ENCODE measurements around the gene PARD3. TPM values are rescaled to one million over a fixed set of nuclear protein-coding genes. Genes with fewer than 3 reads are reported as not detected.
"Not testable (repeated sequence)": the region's sequence is repeated elsewhere in the genome, so short reads cannot be mapped to it uniquely, and the experiment has no call there.

Gene PARD3
- total RNA-seq, 2 donors from 2014 or later: 31.6 to 41.6 TPM

DNA sequence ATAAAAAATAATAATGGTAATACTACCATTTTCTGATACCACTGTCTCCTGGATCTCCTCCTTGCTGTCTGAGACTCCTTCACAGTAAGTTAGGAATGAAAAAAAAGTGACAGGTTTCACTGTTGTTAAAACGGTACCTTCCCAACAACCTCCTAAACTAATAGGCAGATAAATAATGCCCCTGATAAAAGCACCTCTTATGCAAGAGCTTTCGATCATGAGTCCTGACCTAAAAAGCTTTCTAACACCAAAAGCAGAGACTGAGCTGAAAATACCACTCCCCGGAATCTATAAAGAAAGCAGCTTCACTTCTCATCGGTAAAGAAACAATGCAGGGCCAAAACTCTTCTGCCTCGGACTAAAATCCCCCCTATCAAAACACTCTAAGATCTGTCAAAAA is 14.5 kb downstream of the PARD3 start:
- no peak for DNase-seq (ENCODE audit: low spot score)
- TF ChIP-seq, protein P1, sequence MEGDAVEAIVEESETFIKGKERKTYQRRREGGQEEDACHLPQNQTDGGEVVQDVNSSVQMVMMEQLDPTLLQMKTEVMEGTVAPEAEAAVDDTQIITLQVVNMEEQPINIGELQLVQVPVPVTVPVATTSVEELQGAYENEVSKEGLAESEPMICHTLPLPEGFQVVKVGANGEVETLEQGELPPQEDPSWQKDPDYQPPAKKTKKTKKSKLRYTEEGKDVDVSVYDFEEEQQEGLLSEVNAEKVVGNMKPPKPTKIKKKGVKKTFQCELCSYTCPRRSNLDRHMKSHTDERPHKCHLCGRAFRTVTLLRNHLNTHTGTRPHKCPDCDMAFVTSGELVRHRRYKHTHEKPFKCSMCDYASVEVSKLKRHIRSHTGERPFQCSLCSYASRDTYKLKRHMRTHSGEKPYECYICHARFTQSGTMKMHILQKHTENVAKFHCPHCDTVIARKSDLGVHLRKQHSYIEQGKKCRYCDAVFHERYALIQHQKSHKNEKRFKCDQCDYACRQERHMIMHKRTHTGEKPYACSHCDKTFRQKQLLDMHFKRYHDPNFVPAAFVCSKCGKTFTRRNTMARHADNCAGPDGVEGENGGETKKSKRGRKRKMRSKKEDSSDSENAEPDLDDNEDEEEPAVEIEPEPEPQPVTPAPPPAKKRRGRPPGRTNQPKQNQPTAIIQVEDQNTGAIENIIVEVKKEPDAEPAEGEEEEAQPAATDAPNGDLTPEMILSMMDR (IDR thresholded peaks at IDR 0.05): no peak
- Histone ChIP-seq H3K4me1 (peaks cover 0 to 13% of the 10 kb centered on the region in 2 donors), H3K4me3 (no peak overlapping the region), H3K27ac (no peak overlapping the region), H3K9me3 (no peaks in the 10 kb centered on the region), H3K36me3 (no peaks in the 10 kb centered on the region), H3K27me3 (no peaks in the 10 kb centered on the region)

DNA sequence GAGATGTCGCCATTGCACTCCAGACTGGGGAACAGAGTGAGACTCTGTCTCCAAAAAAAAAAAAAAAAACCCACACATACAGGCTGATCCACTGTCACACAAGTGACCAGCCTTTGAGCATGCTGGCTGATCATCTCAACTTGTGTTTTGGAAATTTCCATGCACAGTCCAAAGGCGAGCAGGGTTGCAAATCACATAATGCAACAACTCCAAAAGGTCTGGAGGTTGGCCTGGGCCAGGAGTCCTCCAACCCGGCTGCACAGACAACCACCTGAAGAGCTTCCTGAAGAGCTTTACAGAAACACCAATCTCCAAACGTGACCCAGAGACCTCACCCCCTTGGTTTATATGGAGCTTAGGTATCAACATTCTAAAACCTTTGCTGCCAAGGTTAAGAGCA is 16.4 kb downstream of the PARD3 start:
- no peaks in the 10 kb centered on the region for H3K9me3 ChIP-seq
- H3K4me3 ChIP-seq: no peak overlapping the region
- DNase-seq (ENCODE audit: low spot score): no peak
- no peaks in the 10 kb centered on the region for H3K27me3 ChIP-seq
- no peaks in the 10 kb centered on the region for H3K36me3 ChIP-seq
- no peak overlapping the region for H3K27ac ChIP-seq
- H3K4me1 ChIP-seq: peaks cover 0 to 13% of the 10 kb centered on the region in 2 donors
- TF ChIP-seq, protein P1 (IDR thresholded peaks at IDR 0.05): no peak

GRCh38 chr10:34797155-34797554 is 17.9 kb downstream of the PARD3 start:
- Histone ChIP-seq H3K36me3 (no peaks in the 10 kb centered on the region), H3K9me3 (no peaks in the 10 kb centered on the region), H3K4me3 (no peak overlapping the region), H3K27me3 (no peaks in the 10 kb centered on the region), H3K4me1 (peaks cover 0 to 13% of the 10 kb centered on the region in 2 donors), H3K27ac (no peak overlapping the region)
- no peak for DNase-seq (ENCODE audit: low spot score)
- TF ChIP-seq, protein P1 (IDR thresholded peaks at IDR 0.05): no peak

- no peak for DNase-seq (ENCODE audit: low spot score)
- Histone ChIP-seq H3K27ac (no peak overlapping the region), H3K4me1 (peaks cover 0 to 10% of the 10 kb centered on the region in 2 donors), H3K27me3 (no peaks in the 10 kb centered on the region), H3K4me3 (no peak overlapping the region), H3K9me3 (no peaks in the 10 kb centered on the region), H3K36me3 (no peaks in the 10 kb centered on the region)
- TF ChIP-seq, protein P1 (IDR thresholded peaks at IDR 0.05): no peak
Measured at GRCh38 chr10:34796133-34796532, 19.0 kb downstream of the PARD3 start.

DNA sequence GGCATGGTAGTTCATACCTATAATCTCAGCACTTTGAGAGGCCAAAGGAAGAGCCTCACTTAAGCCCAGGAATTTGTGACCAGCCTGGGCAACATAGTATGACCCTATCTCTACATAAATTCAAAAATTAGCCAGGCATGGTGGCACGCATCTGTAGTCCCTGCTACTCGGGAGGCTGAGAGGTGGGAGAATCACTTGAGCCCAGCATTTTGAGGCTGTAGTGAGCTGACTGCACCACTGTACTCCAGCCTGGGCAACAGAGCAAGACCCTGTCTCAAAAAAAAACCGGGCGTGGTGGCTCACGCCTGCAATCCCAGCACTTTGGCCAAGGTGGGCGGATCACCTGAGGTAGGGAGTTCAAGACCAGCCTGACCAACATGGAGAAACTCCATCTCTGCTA is 19.8 kb downstream of the PARD3 start:
- Histone ChIP-seq H3K9me3 (no peaks in the 10 kb centered on the region), H3K4me1 (peaks cover 0 to 12% of the 10 kb centered on the region in 2 donors), H3K36me3 (no peaks in the 10 kb centered on the region), H3K27me3 (no peaks in the 10 kb centered on the region), H3K27ac (no peak overlapping the region), H3K4me3 (no peak overlapping the region)
- no peak for DNase-seq (ENCODE audit: low spot score)
- TF ChIP-seq, protein P1 (IDR thresholded peaks at IDR 0.05): no peak

DNA sequence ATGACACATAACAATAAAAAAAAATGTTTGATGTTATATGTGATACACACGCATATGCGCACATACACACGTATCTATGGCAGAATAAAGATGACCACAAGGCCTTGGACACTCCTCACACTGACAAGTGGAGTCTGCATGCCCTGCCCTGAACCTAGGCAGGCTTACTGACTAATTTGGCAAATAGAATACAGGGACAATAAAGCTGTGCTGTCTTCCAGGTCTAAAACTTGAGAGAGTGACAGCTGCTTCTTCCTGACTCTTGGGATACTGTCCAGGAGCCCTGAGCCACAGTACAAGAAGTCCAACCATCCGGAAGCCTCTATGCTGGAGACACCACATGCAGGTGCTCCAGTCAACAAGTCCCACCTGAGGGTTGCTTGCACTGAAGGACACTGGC is 20.3 kb downstream of the PARD3 start:
- no peaks in the 10 kb centered on the region for H3K9me3 ChIP-seq
- no peaks in the 10 kb centered on the region for H3K27me3 ChIP-seq
- no peaks in the 10 kb centered on the region for H3K36me3 ChIP-seq
- DNase-seq (ENCODE audit: low spot score): no peak
- peaks cover 0 to 15% of the 10 kb centered on the region in 2 donors for H3K4me1 ChIP-seq
- no peak overlapping the region for H3K4me3 ChIP-seq
- TF ChIP-seq, protein P1 (IDR thresholded peaks at IDR 0.05): no peak
- H3K27ac ChIP-seq: no peak overlapping the region

- H3K4me1 ChIP-seq: peaks cover 0 to 21% of the 10 kb centered on the region in 2 donors
- not testable (repeated sequence) for H3K4me3 ChIP-seq, H3K9me3 ChIP-seq
Measured at GRCh38 chr10:34793581-34793980, 21.5 kb downstream of the PARD3 start.

More at GRCh38 chr10:34793581-34793980, 21.5 kb downstream of the PARD3 start:
- H3K27ac ChIP-seq; DNase-seq (ENCODE audit: low spot score); H3K36me3 ChIP-seq; H3K27me3 ChIP-seq: not testable (repeated sequence)
